Epithelial cell of esophagus (primary cell): ENCODE measurements around the gene CPTP.
A peak's percentile ranks its signal among the peaks of the same experiment; 100 is the strongest.

Experiments
- DNase-seq: peaks from one replicate; pipeline ENCODE4 v3.0.0; 2010; ENCODE audit warnings: low read depth
- H3K4me3 ChIP-seq: 2 replicates; pipeline ENCODE4 v1.5.1; 2011; ENCODE audit warnings: mild to moderate bottlenecking, low read length, control low read depth
- CTCF ChIP-seq: IDR thresholded peaks from 2 replicates; pipeline ENCODE4 v1.5.1; 2011; ENCODE audit warnings: low read depth, mild to moderate bottlenecking, low read length, control low read depth, inconsistent platforms; ENCODE audit not compliant: insufficient read depth; ENCODE audit errors: missing control alignments

Gene CPTP

GRCh38 chr1:1281533-1282321, 42.9 kb upstream of the CPTP start:
- TF ChIP-seq CTCF: no peak
- peak; percentile 87 for DNase-seq
- no peak overlapping the region for H3K4me3 ChIP-seq

- no peak for TF ChIP-seq CTCF
- no peak overlapping the region for H3K4me3 ChIP-seq
These were observed 41.6 kb upstream of the CPTP start for GRCh38 chr1:1282998-1283397.

GRCh38 chr1:1283821-1284220, 40.8 kb upstream of the CPTP start:
- H3K4me3 ChIP-seq: no peak overlapping the region
- peak; percentile 58 for DNase-seq
- TF ChIP-seq CTCF: no peak

More at GRCh38 chr1:1282998-1283397, 41.6 kb upstream of the CPTP start:
- DNase-seq: peak; percentile 67

- no peak for DNase-seq
- TF ChIP-seq CTCF: no peak
- no peak overlapping the region for H3K4me3 ChIP-seq
These were observed 40.1 kb upstream of the CPTP start for GRCh38 chr1:1284221-1285101.

- no peak for DNase-seq
- no peak overlapping the region for H3K4me3 ChIP-seq
- TF ChIP-seq CTCF: no peak
These were observed 39.5 kb upstream of the CPTP start for GRCh38 chr1:1285102-1285571.

GRCh38 chr1:1285611-1286311, 38.8 kb upstream of the CPTP start:
- no peak overlapping the region for H3K4me3 ChIP-seq
- no peak for TF ChIP-seq CTCF
- DNase-seq: no peak
